BLaER1 treated with 17β-estradiol and CSF1 and Interleukin-3, amounts not matched to agents 10 nM and 100 nM (cell line): Measurements from ENCODE around the gene MYO9A.

Experiments
- H3K27ac ChIP-seq, 11 experiments: shearing (Covaris generic); formaldehyde crosslinking; 2 replicates each; pipeline ENCODE4 v1.8.1; 2022
- H3K27me3 ChIP-seq, 11 experiments: shearing (Covaris generic); formaldehyde crosslinking; 2 replicates each; pipeline ENCODE4 v1.8.1; 2022
- H3K36me3 ChIP-seq, 11 experiments: shearing (Covaris generic); formaldehyde crosslinking; 2 replicates each; pipeline ENCODE4 v1.8.1; 2022
- H3K4me1 ChIP-seq, 10 experiments: shearing (Covaris generic); formaldehyde crosslinking; 2 replicates each; pipeline ENCODE4 v1.8.1; 2022
- H3K4me2 ChIP-seq, 11 experiments: shearing (Covaris generic); formaldehyde crosslinking; 2 replicates each; pipeline ENCODE4 v1.8.1; 2022
- H3K4me3 ChIP-seq, 10 experiments: shearing (Covaris generic); formaldehyde crosslinking; 2 replicates each; pipeline ENCODE4 v1.8.1; 2022
- H3K9ac ChIP-seq, 11 experiments: shearing (Covaris generic); formaldehyde crosslinking; 2 replicates each; pipeline ENCODE4 v1.8.1; 2022
- H3K9me3 ChIP-seq, 11 experiments: shearing (Covaris generic); formaldehyde crosslinking; replicated peaks in 1 of 11; 2 replicates each; pipeline ENCODE4 v1.8.1; 2022
- H4K20me1 ChIP-seq, 11 experiments: shearing (Covaris generic); formaldehyde crosslinking; 2 replicates each; pipeline ENCODE4 v1.8.1; 2022
- Cebpa-rat ChIP-seq, 11 experiments: shearing (Covaris generic); IDR thresholded peaks; 2 replicates each; pipeline ENCODE4 v1.8.1; 2022

Gene MYO9A, protein sequence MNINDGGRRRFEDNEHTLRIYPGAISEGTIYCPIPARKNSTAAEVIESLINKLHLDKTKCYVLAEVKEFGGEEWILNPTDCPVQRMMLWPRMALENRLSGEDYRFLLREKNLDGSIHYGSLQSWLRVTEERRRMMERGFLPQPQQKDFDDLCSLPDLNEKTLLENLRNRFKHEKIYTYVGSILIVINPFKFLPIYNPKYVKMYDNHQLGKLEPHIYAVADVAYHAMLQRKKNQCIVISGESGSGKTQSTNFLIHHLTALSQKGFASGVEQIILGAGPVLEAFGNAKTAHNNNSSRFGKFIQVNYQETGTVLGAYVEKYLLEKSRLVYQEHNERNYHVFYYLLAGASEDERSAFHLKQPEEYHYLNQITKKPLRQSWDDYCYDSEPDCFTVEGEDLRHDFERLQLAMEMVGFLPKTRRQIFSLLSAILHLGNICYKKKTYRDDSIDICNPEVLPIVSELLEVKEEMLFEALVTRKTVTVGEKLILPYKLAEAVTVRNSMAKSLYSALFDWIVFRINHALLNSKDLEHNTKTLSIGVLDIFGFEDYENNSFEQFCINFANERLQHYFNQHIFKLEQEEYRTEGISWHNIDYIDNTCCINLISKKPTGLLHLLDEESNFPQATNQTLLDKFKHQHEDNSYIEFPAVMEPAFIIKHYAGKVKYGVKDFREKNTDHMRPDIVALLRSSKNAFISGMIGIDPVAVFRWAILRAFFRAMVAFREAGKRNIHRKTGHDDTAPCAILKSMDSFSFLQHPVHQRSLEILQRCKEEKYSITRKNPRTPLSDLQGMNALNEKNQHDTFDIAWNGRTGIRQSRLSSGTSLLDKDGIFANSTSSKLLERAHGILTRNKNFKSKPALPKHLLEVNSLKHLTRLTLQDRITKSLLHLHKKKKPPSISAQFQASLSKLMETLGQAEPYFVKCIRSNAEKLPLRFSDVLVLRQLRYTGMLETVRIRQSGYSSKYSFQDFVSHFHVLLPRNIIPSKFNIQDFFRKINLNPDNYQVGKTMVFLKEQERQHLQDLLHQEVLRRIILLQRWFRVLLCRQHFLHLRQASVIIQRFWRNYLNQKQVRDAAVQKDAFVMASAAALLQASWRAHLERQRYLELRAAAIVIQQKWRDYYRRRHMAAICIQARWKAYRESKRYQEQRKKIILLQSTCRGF (N-terminal part only)

DNA sequence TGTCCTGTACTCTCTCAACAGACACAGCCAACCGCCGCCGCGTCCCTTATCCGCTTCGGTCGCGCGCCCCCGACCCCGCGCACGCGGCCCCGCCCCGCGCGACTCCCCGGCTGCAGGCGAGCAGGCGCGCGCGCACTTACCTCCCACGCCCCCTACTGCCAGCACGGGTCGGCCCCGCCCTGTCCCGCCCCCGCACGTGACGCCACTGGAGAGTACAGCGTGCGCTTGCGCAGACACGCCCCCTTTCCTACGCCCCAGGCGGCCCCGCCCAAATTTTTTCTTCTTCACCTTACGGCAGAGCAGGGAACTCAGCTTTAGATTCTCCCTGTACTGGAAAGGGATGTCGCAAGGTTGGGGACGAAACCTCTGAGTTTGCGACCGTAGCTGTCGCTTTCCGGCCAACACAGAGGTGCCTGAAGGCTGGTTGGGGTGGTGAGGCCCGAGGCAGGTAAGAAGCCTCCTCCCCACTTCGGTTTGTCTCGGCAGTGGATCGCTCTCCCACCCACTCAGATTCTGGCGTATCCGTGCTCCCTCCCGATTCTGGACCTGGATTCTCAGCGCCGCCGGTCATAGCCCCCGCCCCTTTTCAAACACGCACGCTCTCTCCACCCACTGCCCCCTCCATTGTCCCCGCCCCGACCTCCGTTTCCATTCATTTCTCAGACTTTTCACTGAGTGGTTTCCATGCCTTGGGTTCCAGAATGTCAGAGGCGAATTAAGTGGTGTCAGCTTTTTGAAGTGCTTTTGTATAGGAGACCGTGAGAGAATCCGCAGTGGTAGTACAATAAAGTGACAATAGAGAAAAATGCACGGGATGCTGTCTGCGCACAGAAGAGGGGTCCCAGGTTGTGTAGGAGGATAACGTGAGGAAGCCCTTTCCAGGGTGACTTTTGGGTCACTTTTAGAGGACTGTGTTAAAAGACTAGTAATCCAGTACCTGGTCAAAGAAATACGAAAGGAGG is at the start of gene MYO9A, which contains the start of gene SENP8:
TSS of gene MYO9A (minus strand) at position 134 of the 962 bp plus-strand sequence. CDS start 71,587 bp downstream, outside the sequence.
TSS of gene SENP8 (plus strand) at position 387 of the 962 bp plus-strand sequence. CDS start 21,221 bp downstream, outside the sequence.
- Histone ChIP-seq H3K4me2 (peak within 1 kb of the TSS; percentile 83 to 98 (median 94)), H3K27me3 (no peaks in the 10 kb centered on the region), H3K4me3 (peak within 1 kb of the TSS; percentile 82 to 98 (median 89)), H3K4me1 (peaks cover 19 to 28% (median 23%) of the 10 kb centered on the region in 10 experiments), H4K20me1 (peaks cover 0 to 38% (median 13%) of the 10 kb centered on the region in 11 experiments; a peak in 10 of 22 replicates), H3K9ac (peak within 1 kb of the TSS; percentile 88 to 97 (median 93)), H3K36me3 (no peaks in the 10 kb centered on the region), H3K9me3 (no peaks in the 10 kb centered on the region), H3K27ac (peak within 1 kb of the TSS; percentile 89 to 98 (median 95))
- TF ChIP-seq Cebpa-rat (IDR thresholded peaks at IDR 0.05) = peak in 8 of 11 experiments; percentile 13 to 73 (median 46); a peak in 10 of 22 replicates

DNA sequence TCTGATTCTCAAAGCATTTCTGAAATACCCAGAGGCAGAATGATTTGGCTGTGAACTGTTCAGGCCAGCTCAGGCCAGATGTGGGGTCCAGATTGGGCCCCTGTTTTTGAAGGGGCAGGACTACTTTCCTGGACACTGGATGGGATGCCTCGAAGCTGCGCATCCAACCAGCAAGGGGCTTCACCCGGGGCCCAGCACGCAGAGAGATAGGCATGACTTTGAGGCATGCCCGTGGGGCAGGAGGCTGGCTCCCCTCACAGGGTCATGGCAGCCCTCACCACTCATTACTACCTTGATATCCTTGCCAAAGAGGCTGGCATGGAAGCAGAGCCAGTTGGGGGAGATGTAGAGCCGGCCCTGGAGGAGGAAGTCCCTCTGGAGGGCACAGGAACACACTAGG is 49.5 kb upstream of the MYO9A start:
- TF ChIP-seq Cebpa-rat (IDR thresholded peaks at IDR 0.05) = no peak
- no peak overlapping the region for H3K27ac ChIP-seq
- peaks cover 0 to 6% (median 0%) of the 10 kb centered on the region in 10 experiments; a peak in 1 of 20 replicates for H3K4me1 ChIP-seq
- no peak overlapping the region for H3K4me2 ChIP-seq
- no peaks in the 10 kb centered on the region for H3K9me3 ChIP-seq
- H3K27me3 ChIP-seq = no peaks in the 10 kb centered on the region
- H3K36me3 ChIP-seq = no peaks in the 10 kb centered on the region
- no peak overlapping the region for H3K4me3 ChIP-seq
- no peaks in the 10 kb centered on the region for H4K20me1 ChIP-seq
- H3K9ac ChIP-seq = no peak overlapping the region

DNA sequence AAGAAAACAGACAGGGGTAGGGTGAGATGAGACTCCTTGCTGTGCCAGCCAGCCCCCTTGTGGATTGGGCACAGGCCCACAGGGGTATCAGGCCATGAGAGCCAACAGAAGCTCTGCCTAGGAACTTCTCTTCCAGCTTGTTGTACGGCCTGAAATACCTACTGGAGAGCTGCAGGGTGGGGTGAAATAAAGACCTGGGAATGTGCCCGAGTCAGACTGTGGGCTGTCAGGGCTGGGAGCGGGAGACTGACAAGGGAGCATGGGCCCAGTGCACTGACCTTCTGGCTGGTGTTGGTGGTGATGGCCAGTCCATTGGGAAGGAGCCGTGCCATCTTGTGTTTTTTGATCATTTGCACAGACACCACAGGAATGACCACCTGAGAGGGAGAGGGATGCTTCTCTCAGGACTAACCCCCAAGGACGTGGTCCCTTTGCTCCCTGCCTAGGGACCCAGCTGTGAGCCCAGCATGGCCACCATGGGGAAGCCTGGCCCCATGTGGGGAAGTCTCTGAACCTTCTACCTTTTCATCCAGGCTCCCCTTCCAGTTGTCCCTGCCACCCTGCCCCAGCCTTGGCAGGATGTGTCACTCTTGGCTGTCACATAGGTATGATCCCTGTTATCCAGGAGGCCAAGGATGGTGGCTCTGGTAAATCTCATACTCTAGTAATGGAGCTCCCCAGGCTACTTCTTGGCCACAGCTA is 48.9 kb upstream of the MYO9A start:
- Histone ChIP-seq H3K36me3 (no peaks in the 10 kb centered on the region), H3K9me3 (no peaks in the 10 kb centered on the region), H3K27ac (no peak overlapping the region), H3K27me3 (no peaks in the 10 kb centered on the region), H3K4me2 (no peak overlapping the region), H3K4me1 (peaks cover 0 to 6% (median 0%) of the 10 kb centered on the region in 10 experiments; a peak in 1 of 20 replicates), H4K20me1 (no peaks in the 10 kb centered on the region), H3K9ac (no peak overlapping the region), H3K4me3 (no peak overlapping the region)
- no peak for TF ChIP-seq Cebpa-rat (IDR thresholded peaks at IDR 0.05)

DNA sequence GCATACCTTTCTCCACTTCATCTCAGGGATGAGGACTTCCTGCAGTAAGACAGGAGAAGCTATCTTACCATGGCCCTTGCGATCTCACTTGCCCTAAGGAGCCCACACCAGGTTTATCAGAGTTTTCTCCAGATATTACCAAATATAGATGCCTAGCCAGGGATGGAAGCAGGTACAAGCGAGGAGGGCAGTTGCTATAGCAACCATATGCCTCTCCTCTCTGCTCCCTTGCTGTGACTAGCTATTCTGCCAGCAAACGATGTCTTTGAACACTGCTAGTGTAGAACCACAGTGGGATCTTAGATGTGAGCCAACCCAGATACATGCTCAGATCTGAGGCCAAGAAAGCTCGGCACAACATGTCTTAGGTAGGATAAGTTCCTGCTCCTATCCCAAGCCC is 45.8 kb upstream of the MYO9A start:
- H3K9ac ChIP-seq = no peak overlapping the region
- no peaks in the 10 kb centered on the region for H3K36me3 ChIP-seq
- TF ChIP-seq Cebpa-rat (IDR thresholded peaks at IDR 0.05) = no peak
- no peaks in the 10 kb centered on the region for H3K27me3 ChIP-seq
- H4K20me1 ChIP-seq = no peaks in the 10 kb centered on the region
- H3K4me3 ChIP-seq = no peak overlapping the region
- no peak overlapping the region for H3K27ac ChIP-seq
- no peak overlapping the region for H3K4me2 ChIP-seq
- H3K9me3 ChIP-seq = no peaks in the 10 kb centered on the region
- H3K4me1 ChIP-seq = peaks cover 0 to 6% (median 0%) of the 10 kb centered on the region in 10 experiments; a peak in 1 of 20 replicates

DNA sequence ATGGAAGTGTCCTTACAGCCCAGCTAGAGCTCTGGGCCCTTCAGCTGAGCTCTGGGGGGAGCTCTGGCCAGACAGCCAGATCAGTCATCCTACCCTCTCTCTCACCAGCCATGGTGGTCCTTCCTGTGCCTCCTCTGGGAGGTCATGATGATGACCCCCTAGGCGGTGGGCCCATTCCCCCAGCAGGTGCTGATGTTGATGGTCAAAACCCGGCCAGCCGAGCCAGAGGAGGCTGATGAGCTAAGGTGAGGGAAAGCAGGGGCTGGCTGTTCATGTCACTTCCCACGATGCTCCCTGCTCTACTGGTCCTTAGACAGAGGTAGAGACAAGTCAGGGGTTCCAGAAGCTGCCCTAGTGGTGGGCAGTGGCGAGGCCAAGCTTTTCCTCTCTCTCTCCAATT is 44.6 kb upstream of the MYO9A start:
- no peak for TF ChIP-seq Cebpa-rat (IDR thresholded peaks at IDR 0.05)
- H3K27ac ChIP-seq = no peak overlapping the region

DNA sequence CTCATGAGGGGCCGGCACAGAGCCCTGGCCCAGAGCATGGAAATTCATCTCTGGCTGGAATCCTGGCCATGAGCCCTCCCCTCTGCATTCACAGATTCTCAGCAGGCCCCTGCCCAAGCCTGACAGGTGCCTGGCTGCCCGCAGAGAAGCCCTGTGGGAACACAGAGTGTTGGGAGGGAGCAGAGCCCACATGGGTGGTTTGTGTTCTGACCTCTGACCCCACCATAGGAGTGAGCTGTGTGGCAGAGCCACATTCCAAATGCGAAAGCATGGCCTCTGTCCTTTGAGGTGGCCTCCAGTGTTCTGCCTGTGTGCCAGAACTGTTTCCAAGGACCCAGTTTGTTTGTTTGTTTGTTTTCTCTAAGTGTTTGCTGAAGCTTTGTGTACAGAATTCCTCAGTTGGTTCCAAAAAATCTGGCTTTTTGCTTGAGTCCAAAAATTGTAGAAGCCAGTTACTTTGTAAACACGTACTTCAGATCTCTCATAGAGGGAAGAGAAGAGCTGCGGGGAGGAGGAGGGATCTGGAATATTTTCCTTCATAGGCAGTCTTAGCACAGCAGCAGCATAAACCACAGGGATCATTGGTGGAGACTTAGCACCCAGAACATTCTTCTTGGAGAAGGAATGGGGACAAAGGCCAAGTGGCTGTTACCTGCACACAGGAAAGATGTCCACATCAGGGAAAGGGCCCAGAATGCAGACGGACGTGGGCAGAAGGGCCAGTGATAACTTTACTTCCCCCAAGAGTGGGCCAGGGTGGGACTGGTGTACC is 43.6 kb upstream of the MYO9A start:
- no peaks in the 10 kb centered on the region for H4K20me1 ChIP-seq
- TF ChIP-seq Cebpa-rat (IDR thresholded peaks at IDR 0.05) = no peak
- no peaks in the 10 kb centered on the region for H3K36me3 ChIP-seq
- no peaks in the 10 kb centered on the region for H3K9me3 ChIP-seq
- H3K4me2 ChIP-seq = no peak overlapping the region
- no peak overlapping the region for H3K9ac ChIP-seq
- H3K27ac ChIP-seq = no peak overlapping the region
- peaks cover 0 to 7% (median 0%) of the 10 kb centered on the region in 10 experiments; a peak in 4 of 20 replicates for H3K4me1 ChIP-seq
- no peaks in the 10 kb centered on the region for H3K27me3 ChIP-seq
- H3K4me3 ChIP-seq = no peak overlapping the region

More for the DNA sequence above, 44.6 kb upstream of the MYO9A start:
- Histone ChIP-seq H3K36me3 (no peaks in the 10 kb centered on the region), H4K20me1 (no peaks in the 10 kb centered on the region), H3K4me2 (no peak overlapping the region), H3K9me3 (no peaks in the 10 kb centered on the region), H3K9ac (no peak overlapping the region), H3K4me1 (no peaks in the 10 kb centered on the region), H3K4me3 (no peak overlapping the region), H3K27me3 (no peaks in the 10 kb centered on the region)

DNA sequence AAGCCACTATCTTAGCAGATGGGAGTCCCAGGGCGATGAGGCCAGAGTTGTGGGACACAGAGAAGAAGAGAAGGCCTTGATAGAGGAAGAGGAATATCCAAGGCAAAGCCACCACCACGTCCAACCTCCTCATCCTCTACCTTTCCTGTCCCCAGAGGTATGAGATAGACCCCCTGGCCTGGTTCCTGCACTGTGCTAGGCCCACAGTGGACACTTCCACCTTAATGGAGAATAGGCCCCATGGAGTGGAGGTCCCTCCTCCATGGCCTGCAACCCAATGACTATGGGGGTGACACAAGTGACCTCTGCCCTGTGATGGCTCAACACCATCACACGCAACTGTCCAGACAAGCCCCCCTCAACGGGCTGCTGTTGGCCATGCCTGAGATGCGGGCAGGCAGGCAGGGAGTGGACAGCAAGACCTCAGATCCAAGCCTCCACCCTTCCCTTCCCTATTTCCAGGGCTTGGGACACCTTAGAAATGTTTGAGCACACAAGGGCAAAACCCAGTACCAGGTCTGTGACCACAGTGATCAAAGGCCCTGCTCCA is 42.8 kb upstream of the MYO9A start:
- Histone ChIP-seq H3K4me1 (peaks cover 0 to 11% (median 0%) of the 10 kb centered on the region in 10 experiments; a peak in 5 of 20 replicates), H3K4me2 (no peak overlapping the region), H4K20me1 (no peaks in the 10 kb centered on the region), H3K27ac (no peak overlapping the region), H3K9ac (no peak overlapping the region), H3K36me3 (no peaks in the 10 kb centered on the region), H3K9me3 (no peaks in the 10 kb centered on the region), H3K27me3 (no peaks in the 10 kb centered on the region), H3K4me3 (no peak overlapping the region)
- no peak for TF ChIP-seq Cebpa-rat (IDR thresholded peaks at IDR 0.05)
